ENCODE data around the gene C2CD2. TPM values are rescaled to one million over a fixed set of nuclear protein-coding genes. Genes with fewer than 3 reads are reported as not detected.

The C2CD2 gene
- total and polyA plus RNA-seq, 2 of the 8 experiments (the other 6 are each of a cell fraction or from before 2014, with no cell fraction given) = 10.4 to 13.0 TPM

GRCh38 chr21:41956926-41957729, 3.3 kb upstream of the C2CD2 start:
- Histone ChIP-seq H3K4me3 (ENCODE audit: extremely low read depth in 1 of 4, insufficient read depth in 2 of 4, low read depth in 3 of 4, low read length in 4 of 4) (no peak overlapping the region), H3K23me2 (ENCODE audit: low read depth, low read length) (peaks cover 20% of the 10 kb centered on the region; the same call in 1 of the 2 replicates), H3K79me2 (ENCODE audit: control insufficient read depth in 1 of 2, insufficient read depth in 2 of 2, low read length in 2 of 2) (no peaks in the 10 kb centered on the region), H4K20me1 (replicated peaks in 1 of 2; ENCODE audit: control insufficient read depth in 1 of 2, insufficient read depth in 2 of 2, low read length in 2 of 2) (peaks cover 0 to 11% of the 10 kb centered on the region in 2 experiments), H2AFZ (ENCODE audit: low read length) (no peak overlapping the region), H2BK12ac (ENCODE audit: low read depth, low read length) (no peak overlapping the region), H3K9ac (replicated peaks in 1 of 4; ENCODE audit: extremely low read depth in 1 of 4, low read depth in 3 of 4, low read length in 3 of 4) (no peak overlapping the region), H3K27me3 (replicated peaks in 1 of 4; ENCODE audit: control insufficient read depth in 3 of 4, extremely low read depth in 1 of 4, insufficient read depth in 3 of 4, low read length in 3 of 4) (peaks cover 0 to 12% (median 9%) of the 10 kb centered on the region in 4 experiments; a peak in 6 of 7 replicates), H3K23ac (ENCODE audit: insufficient read length) (no peak overlapping the region), H2BK15ac (ENCODE audit: low read length) (no peak overlapping the region), H3K4me2 (ENCODE audit: insufficient read depth in 1 of 2, low read depth in 2 of 2, low read length in 2 of 2) (no peak overlapping the region), H3K9me3 (ENCODE audit: insufficient read depth in 2 of 2, low read depth in 1 of 2, low read length in 1 of 2) (no peaks in the 10 kb centered on the region), H3K56ac (replicated peaks; ENCODE audit: insufficient read length, low read depth, low read length) (no peak overlapping the region), H2BK5ac (ENCODE audit: low read depth, low read length) (no peak overlapping the region), H3K36me3 (ENCODE audit: control insufficient read depth in 2 of 4, insufficient read depth in 4 of 4, low read length in 3 of 4) (no peaks in the 10 kb centered on the region), H2BK120ac (replicated peaks; ENCODE audit: low read depth, low read length) (no peak overlapping the region), H2BK20ac (ENCODE audit: low read length) (no peak overlapping the region), H4K91ac (replicated peaks; ENCODE audit: insufficient read length, low read length) (no peak overlapping the region), H3K18ac (ENCODE audit: extremely low read depth, low read length) (no peak overlapping the region), H3K79me1 (ENCODE audit: low read depth, low read length) (no peaks in the 10 kb centered on the region), H2AK5ac (ENCODE audit: low read depth, low read length) (no peak overlapping the region), H3K4ac (replicated peaks; ENCODE audit: insufficient read length, low read depth, low read length) (no peak overlapping the region), H4K5ac (ENCODE audit: insufficient read length, low read depth, low read length) (no peak overlapping the region), H4K8ac (ENCODE audit: extremely low read depth, insufficient read depth, low read length) (no peak overlapping the region; the same call in 1 of the 2 replicates), H3K14ac (ENCODE audit: insufficient read length) (no peak overlapping the region), H3K27ac (ENCODE audit: low read depth, low read length) (no peak overlapping the region), H3K4me1 (replicated peaks in 1 of 4; ENCODE audit: control insufficient read depth in 3 of 4, insufficient read depth in 4 of 4, low read length in 3 of 4) (peaks cover 3 to 15% (median 9%) of the 10 kb centered on the region in 4 experiments)
- 91% methylated on average over 9 of the region's 9 CpGs; no CpG with 5 or more reads in 1 of the 2 experiments for WGBS, 2 experiments (ENCODE audit: extremely low coverage in 1 of 2, insufficient coverage in 1 of 2, insufficient read length in 1 of 2, insufficient replicate concordance in 2 of 2, low coverage in 1 of 2, low lambda C conversion rate in 2 of 2, missing lambda C conversion rate in 1 of 2)
- DNase-seq (ENCODE audit: low read depth in 1 of 2, low spot score in 2 of 2) (no peak), FAIRE-seq (no peak)
- POLR2A ChIA-PET (ENCODE audit: partially characterized antibody) = no interaction called here
- CTCF ChIA-PET (ENCODE audit: partially characterized antibody) = interaction anchor here (0.8 kb wide), 1 partner anchor 344 kb away, joined by 6 read pairs; no protein-coding TSS in a partner anchor
- TF ChIP-seq SP1 (IDR thresholded peaks at IDR 0.05; ENCODE audit: low read depth, low read length) = no peak
